SK-N-SH (cell line): ENCODE results near the gene GALR2. TPM values are rescaled to one million over a fixed set of nuclear protein-coding genes. Genes with fewer than 3 reads are reported as not detected.

ENCODE experiments used
- CTCF ChIA-PET: fragments of 300-600, 350-600 bp; formaldehyde crosslinking; extraction: SDS; loops from one replicate; lab custom pipeline; 2021; lab: Yijun Ruan, JAX
- POLR2A ChIA-PET: fragments of 350-600 bp; sonication (Branson Sonifier 250); formaldehyde crosslinking; extraction: SDS; loops from one replicate; lab custom pipeline; 2020; ENCODE audit warnings: antibody characterized with exemption, inconsistent platforms; lab: Yijun Ruan, JAX
- DNase-seq: peaks from one replicate; pipeline ENCODE4 v3.0.0; 2012
- H2AFZ ChIP-seq: fragments of 200-600 bp; sonication (generic); 2 replicates; pipeline ENCODE4 v1.8.1; 2016; ENCODE audit warnings: antibody characterized with exemption, mild to moderate bottlenecking, low read depth
- H3F3A ChIP-seq: fragments of 200-600 bp; sonication (generic); replicated peaks from 2 replicates; pipeline ENCODE3; 2016; ENCODE audit warnings: antibody characterized with exemption, mild to moderate bottlenecking; ENCODE audit not compliant: insufficient read depth
- H3K27ac ChIP-seq, 2 experiments: fragments of 200-500 bp in 1 of 2; fragments of 200-600 bp in 1 of 2; sonication (Bioruptor generic) in 1 of 2; sonication (generic), shearing (Covaris generic) in 1 of 2; 2 replicates each; pipeline versions ENCODE4 v1.5.1 to v1.6.1; 2014 to 2016; ENCODE audit warnings: low read depth in 2 of 2, inconsistent platforms in 1 of 2, low read length in 1 of 2, mild to moderate bottlenecking in 1 of 2, mixed read lengths in 1 of 2
- H3K27me3 ChIP-seq: fragments of 200-600 bp; sonication (generic), shearing (Covaris generic); 2 replicates; pipeline ENCODE4 v1.6.1; 2016; ENCODE audit warnings: mixed run types; ENCODE audit not compliant: insufficient read depth
- H3K36me3 ChIP-seq, 2 experiments: fragments of 200-500 bp in 1 of 2; fragments of 200-600 bp in 1 of 2; sonication (Bioruptor generic) in 1 of 2; sonication (generic) in 1 of 2; replicated peaks in 1 of 2; 2 replicates each; pipeline versions ENCODE3 to v1.5.1; 2014 to 2016; ENCODE audit warnings: low read length in 1 of 2, mild to moderate bottlenecking in 1 of 2; ENCODE audit not compliant: insufficient read depth in 2 of 2, control insufficient read depth in 1 of 2
- H3K4me1 ChIP-seq, 2 experiments: fragments of 200-500 bp in 1 of 2; fragments of 200-600 bp in 1 of 2; sonication (Bioruptor generic) in 1 of 2; sonication (generic), shearing (Covaris generic) in 1 of 2; 2 replicates each; pipeline versions ENCODE4 v1.5.1 to v1.6.1; 2014 to 2016; ENCODE audit warnings: low read depth in 1 of 2, low read length in 1 of 2, mixed run types in 1 of 2; ENCODE audit not compliant: insufficient read depth in 2 of 2, control insufficient read depth in 1 of 2
- H3K4me2 ChIP-seq: fragments of 200-600 bp; sonication (generic), shearing (Covaris generic); 2 replicates; pipeline ENCODE4 v1.6.1; 2017; ENCODE audit warnings: mixed run types
- H3K4me3 ChIP-seq, 2 experiments: fragments of 200-500 bp in 1 of 2; fragments of 200-600 bp in 1 of 2; sonication (Bioruptor generic) in 1 of 2; sonication (generic), shearing (Covaris generic) in 1 of 2; 2 replicates each; pipeline versions ENCODE4 v1.5.1 to v1.8.1; 2014 to 2016; ENCODE audit warnings: low read depth in 2 of 2, inconsistent platforms in 1 of 2, low read length in 1 of 2, mild to moderate bottlenecking in 1 of 2, mixed read lengths in 1 of 2, moderate library complexity in 1 of 2
- H3K79me2 ChIP-seq: fragments of 200-600 bp; sonication (generic); 2 replicates; pipeline ENCODE4 v1.8.1; 2017; ENCODE audit warnings: mild to moderate bottlenecking; ENCODE audit not compliant: insufficient read depth
- H3K9ac ChIP-seq: fragments of 200-600 bp; sonication (generic); 2 replicates; pipeline ENCODE4 v1.6.1; 2017; ENCODE audit warnings: mixed run types
- H3K9me2 ChIP-seq: fragments of 200-600 bp; sonication (generic); 2 replicates; pipeline ENCODE4 v1.6.1; 2017; ENCODE audit warnings: mixed run types
- H3K9me3 ChIP-seq: fragments of 200-600 bp; sonication (generic); 2 replicates; pipeline ENCODE4 v1.6.1; 2017; ENCODE audit warnings: mixed run types, mild to moderate bottlenecking, moderate library complexity
- H4K20me1 ChIP-seq: fragments of 200-600 bp; sonication (generic); 2 replicates; pipeline ENCODE4 v1.6.1; 2017; ENCODE audit warnings: mild to moderate bottlenecking, mixed run types; ENCODE audit not compliant: insufficient read depth
- CHD2 ChIP-seq: fragments of 150-350 bp; IDR thresholded peaks from 2 replicates; pipeline ENCODE4 v1.6.1; 2018; ENCODE audit warnings: low read length; ENCODE audit not compliant: partially characterized antibody
- ELF1 ChIP-seq: IDR thresholded peaks from 2 replicates; pipeline ENCODE4 v1.4.0; 2012
- EP300 ChIP-seq, 2 experiments: IDR thresholded peaks; 2 replicates each; pipeline versions ENCODE4 v1.4.0 to v1.6.1; 2012; ENCODE audit warnings: borderline replicate concordance in 1 of 2, low read depth in 1 of 2, low read length in 1 of 2
- EZH2phosphoT487 ChIP-seq: fragments of 200-600 bp; sonication (generic); IDR thresholded peaks from 2 replicates; pipeline ENCODE4 v1.6.1; 2017; ENCODE audit warnings: low read depth, mixed run types, mild to moderate bottlenecking, antibody characterized with exemption, moderate library complexity, borderline replicate concordance
- FOXM1 ChIP-seq: IDR thresholded peaks from 2 replicates; pipeline ENCODE4 v1.4.0; 2012; ENCODE audit warnings: low read depth, mild to moderate bottlenecking
- GATA2 ChIP-seq: sonication (generic); formaldehyde crosslinking; IDR thresholded peaks from 2 replicates; pipeline ENCODE4 v1.5.0; 2020; ENCODE audit warnings: mild to moderate bottlenecking, missing genetic modification reagents
- JUND ChIP-seq: IDR thresholded peaks from 2 replicates; pipeline ENCODE4 v1.4.0; 2012
- NRF1 ChIP-seq: IDR thresholded peaks from 2 replicates; pipeline ENCODE4 v1.6.1; 2012; ENCODE audit warnings: low read depth, mild to moderate bottlenecking, low read length
- RAD21 ChIP-seq: IDR thresholded peaks from 2 replicates; pipeline ENCODE4 v1.6.1; 2012; ENCODE audit warnings: mild to moderate bottlenecking, low read length
- RCOR1 ChIP-seq: fragments of 150-350 bp; IDR thresholded peaks from 2 replicates; pipeline ENCODE4 v1.6.1; 2017; ENCODE audit warnings: antibody characterized with exemption, low read length
- SIN3A ChIP-seq: IDR thresholded peaks from 2 replicates; pipeline ENCODE4 v1.6.1; 2012; ENCODE audit warnings: low read depth, mild to moderate bottlenecking, low read length, moderate library complexity, borderline replicate concordance
- SMC3 ChIP-seq: IDR thresholded peaks from 2 replicates; pipeline ENCODE4 v1.6.1; 2012; ENCODE audit warnings: low read depth, low read length, improper control_type of control experiment
- TAF1 ChIP-seq: IDR thresholded peaks from 2 replicates; pipeline ENCODE4 v1.6.1; 2012; ENCODE audit warnings: low read depth, mild to moderate bottlenecking, low read length, moderate library complexity, borderline replicate concordance
- WGBS: methylation state at CpG from one replicate; pipeline ENCODE4 v1.1.6; 2017; ENCODE audit warnings: low lambda C conversion rate; 5-methylcytosine and 5-hydroxymethylcytosine counted together
- polyA plus RNA-seq, 3 experiments: library from polyadenylated mRNA; depleted of rRNA; stranded (reverse); fragments of >200 nt; gene quantifications; 2 replicates each; pipeline ENCODE4 v1.2.3, GENCODE V29; 2012
- TF ChIP-seq, protein P1 (sequence below): IDR thresholded peaks from 2 replicates; pipeline ENCODE4; 2012
- TF ChIP-seq, protein P2 (sequence below): fragments of 150-350 bp; IDR thresholded peaks from 2 replicates; pipeline ENCODE4 v1.6.1; 2016; ENCODE audit warnings: mild to moderate bottlenecking, low read depth, low read length
- TF ChIP-seq, protein P3 (sequence below): fragments of 200-600 bp; sonication (generic); IDR thresholded peaks from 2 replicates; pipeline ENCODE4 v1.6.1; 2017; ENCODE audit warnings: antibody characterized with exemption, mild to moderate bottlenecking, moderate library complexity

Gene GALR2
- polyA plus RNA-seq, 1 of the 3 experiments (the other 2 are of a cell fraction): 0.05 TPM

DNA sequence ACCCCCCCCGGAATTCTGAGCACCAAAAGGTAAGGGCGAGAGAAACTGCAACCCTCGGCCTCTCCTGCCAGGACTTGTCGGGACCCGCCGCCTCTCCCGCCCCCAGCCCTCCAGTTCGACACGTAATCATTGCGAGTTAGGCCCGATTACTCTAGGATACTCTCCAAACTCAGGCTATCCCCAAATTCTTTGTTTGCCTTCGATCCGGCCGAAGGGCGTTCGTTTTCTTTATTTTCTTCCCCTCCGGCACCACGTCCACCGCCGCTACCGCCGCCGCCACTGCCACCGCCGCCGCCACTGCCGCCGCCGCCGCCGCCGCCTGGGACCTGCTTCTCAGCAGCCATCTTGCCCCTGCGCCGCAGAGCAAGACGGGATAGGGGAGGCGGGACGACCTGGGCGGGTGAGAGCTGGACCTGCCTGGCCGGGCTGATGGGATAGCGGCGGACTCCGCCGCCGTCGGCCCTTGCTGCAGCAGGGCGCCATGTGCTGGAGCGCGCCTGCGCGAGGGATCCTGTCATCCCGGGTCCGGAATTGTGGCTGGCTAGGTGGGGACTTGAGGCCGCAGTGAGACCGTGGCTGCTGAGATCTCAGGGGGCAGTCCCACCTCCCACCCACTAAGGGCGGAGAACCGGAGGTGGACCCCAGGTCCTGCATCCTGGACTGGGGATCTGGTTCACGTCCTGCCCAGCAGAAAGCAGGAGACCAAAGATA, 2.3 kb upstream of the GALR2 start, which contains the start of gene SRP68 (continued):
- TF ChIP-seq, protein P1, sequence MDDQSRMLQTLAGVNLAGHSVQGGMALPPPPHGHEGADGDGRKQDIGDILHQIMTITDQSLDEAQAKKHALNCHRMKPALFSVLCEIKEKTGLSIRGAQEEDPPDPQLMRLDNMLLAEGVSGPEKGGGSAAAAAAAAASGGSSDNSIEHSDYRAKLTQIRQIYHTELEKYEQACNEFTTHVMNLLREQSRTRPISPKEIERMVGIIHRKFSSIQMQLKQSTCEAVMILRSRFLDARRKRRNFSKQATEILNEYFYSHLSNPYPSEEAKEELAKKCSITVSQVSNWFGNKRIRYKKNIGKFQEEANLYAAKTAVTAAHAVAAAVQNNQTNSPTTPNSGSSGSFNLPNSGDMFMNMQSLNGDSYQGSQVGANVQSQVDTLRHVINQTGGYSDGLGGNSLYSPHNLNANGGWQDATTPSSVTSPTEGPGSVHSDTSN: no peak
- TF ChIP-seq RCOR1 (no peak), SMC3 (no peak; the same call in 1 of the 2 replicates), CHD2 (peak; percentile 86), SIN3A (peak; percentile 94; the same call in 1 of the 2 replicates), EP300 (IDR thresholded peaks at IDR 0.05; ENCODE audit: borderline replicate concordance in 1 of 2, low read depth in 1 of 2, low read length in 1 of 2) (peak in 1 of 2 experiments; percentile 72; a peak in 1 of 4 replicates), ELF1 (0 out of 2 replicates have a peak, but pooled peaks have one; percentile 7), GATA2 (CRISPR knock-in tag) (no peak), FOXM1 (no peak), NRF1 (peak; percentile 88), JUND (no peak)
- TF ChIP-seq, protein P2, sequence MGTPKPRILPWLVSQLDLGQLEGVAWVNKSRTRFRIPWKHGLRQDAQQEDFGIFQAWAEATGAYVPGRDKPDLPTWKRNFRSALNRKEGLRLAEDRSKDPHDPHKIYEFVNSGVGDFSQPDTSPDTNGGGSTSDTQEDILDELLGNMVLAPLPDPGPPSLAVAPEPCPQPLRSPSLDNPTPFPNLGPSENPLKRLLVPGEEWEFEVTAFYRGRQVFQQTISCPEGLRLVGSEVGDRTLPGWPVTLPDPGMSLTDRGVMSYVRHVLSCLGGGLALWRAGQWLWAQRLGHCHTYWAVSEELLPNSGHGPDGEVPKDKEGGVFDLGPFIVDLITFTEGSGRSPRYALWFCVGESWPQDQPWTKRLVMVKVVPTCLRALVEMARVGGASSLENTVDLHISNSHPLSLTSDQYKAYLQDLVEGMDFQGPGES: no peak
- TF ChIP-seq, all 33 proteins: peak for 12

DNA sequence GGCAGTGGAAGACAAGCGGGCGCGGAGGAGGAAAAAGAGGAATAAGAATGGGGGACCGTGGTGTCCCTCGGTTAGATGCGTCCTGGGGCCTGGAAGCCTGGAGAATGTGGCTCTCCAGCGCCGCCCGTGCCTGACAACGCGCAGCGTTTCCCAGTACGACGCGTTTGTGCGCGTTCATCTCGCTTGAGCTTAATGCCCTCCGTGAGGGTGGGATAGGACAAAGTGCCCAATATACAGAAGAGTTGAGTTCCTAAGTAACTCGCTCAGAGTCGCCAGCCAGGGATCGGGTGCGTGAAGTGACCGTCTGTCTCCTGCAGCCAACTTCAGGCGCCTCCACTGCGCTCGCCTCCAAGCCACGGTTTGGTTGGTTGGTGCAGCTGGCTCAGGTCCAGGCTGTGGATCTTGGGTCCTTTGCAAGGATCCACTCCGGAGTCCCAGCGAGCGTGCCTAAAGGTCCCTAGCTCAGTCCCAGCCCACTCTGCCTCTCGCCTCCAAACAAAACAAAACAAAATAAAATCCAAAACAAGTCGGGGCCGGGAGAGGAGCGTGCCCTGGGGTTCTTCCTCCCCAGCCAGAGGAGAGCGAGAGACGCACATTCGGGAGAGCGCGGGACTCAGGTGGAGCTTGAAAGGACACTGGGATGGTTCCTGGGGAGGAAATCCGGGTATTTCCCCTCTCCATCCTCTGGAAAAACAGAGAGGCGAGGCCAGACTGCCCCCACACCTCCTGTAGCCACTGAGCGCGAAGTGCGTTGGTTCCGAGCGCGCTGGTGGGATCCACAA, 974 bp downstream of the GALR2 start:
- peak overlapping the region; percentile 55; the same call in 1 of the 2 replicates for H3K4me2 ChIP-seq
- no peak overlapping the region; a peak in 1 of 4 replicates for H3K4me3 ChIP-seq
- peaks cover 0 to 38% of the 10 kb centered on the region in 2 experiments; a peak in 3 of 4 replicates for H3K4me1 ChIP-seq
- no peak overlapping the region for H3K27ac ChIP-seq
- peak; percentile 74 for DNase-seq
- peaks cover 5% of the 10 kb centered on the region for H3F3A ChIP-seq
- H3K79me2 ChIP-seq: peaks cover 26% of the 10 kb centered on the region
- no peaks in the 10 kb centered on the region for H3K9me3 ChIP-seq
- H3K9me2 ChIP-seq: no peaks in the 10 kb centered on the region
- no peak overlapping the region for H2AFZ ChIP-seq
- ChIA-PET POLR2A (interaction anchor here (0.6 kb wide), 1 partner anchor 269 kb away, joined by 3 read pairs; no protein-coding TSS in a partner anchor), CTCF (interaction anchor here (0.6 to 7.8 kb wide), 9 partner anchors 13 to 203 kb away, joined by 3 to 64 read pairs (median 3); no protein-coding TSS in a partner anchor)
- H4K20me1 ChIP-seq: peaks cover 10% of the 10 kb centered on the region
- TF ChIP-seq, protein P1: no peak
- TF ChIP-seq EZH2phosphoT487 (no peak), TAF1 (no peak), RAD21 (peak; percentile 36)
- TF ChIP-seq, protein P3, sequence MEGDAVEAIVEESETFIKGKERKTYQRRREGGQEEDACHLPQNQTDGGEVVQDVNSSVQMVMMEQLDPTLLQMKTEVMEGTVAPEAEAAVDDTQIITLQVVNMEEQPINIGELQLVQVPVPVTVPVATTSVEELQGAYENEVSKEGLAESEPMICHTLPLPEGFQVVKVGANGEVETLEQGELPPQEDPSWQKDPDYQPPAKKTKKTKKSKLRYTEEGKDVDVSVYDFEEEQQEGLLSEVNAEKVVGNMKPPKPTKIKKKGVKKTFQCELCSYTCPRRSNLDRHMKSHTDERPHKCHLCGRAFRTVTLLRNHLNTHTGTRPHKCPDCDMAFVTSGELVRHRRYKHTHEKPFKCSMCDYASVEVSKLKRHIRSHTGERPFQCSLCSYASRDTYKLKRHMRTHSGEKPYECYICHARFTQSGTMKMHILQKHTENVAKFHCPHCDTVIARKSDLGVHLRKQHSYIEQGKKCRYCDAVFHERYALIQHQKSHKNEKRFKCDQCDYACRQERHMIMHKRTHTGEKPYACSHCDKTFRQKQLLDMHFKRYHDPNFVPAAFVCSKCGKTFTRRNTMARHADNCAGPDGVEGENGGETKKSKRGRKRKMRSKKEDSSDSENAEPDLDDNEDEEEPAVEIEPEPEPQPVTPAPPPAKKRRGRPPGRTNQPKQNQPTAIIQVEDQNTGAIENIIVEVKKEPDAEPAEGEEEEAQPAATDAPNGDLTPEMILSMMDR: peak; percentile 22
- WGBS: 6% methylated on average over 46 of the region's 48 CpGs
- no peaks in the 10 kb centered on the region for H3K36me3 ChIP-seq
- H3K27me3 ChIP-seq: peaks cover 72% of the 10 kb centered on the region
- no peak overlapping the region for H3K9ac ChIP-seq
